Measurements from ENCODE around the gene EMP3. TPM values are rescaled to one million over a fixed set of nuclear protein-coding genes. Genes with fewer than 3 reads are reported as not detected.

Gene EMP3
- total and polyA plus RNA-seq, 9 of the 15 experiments (the other 6 are each of a cell fraction or from before 2014, with no cell fraction given): 123 to 386 (median 296) TPM

DNA sequence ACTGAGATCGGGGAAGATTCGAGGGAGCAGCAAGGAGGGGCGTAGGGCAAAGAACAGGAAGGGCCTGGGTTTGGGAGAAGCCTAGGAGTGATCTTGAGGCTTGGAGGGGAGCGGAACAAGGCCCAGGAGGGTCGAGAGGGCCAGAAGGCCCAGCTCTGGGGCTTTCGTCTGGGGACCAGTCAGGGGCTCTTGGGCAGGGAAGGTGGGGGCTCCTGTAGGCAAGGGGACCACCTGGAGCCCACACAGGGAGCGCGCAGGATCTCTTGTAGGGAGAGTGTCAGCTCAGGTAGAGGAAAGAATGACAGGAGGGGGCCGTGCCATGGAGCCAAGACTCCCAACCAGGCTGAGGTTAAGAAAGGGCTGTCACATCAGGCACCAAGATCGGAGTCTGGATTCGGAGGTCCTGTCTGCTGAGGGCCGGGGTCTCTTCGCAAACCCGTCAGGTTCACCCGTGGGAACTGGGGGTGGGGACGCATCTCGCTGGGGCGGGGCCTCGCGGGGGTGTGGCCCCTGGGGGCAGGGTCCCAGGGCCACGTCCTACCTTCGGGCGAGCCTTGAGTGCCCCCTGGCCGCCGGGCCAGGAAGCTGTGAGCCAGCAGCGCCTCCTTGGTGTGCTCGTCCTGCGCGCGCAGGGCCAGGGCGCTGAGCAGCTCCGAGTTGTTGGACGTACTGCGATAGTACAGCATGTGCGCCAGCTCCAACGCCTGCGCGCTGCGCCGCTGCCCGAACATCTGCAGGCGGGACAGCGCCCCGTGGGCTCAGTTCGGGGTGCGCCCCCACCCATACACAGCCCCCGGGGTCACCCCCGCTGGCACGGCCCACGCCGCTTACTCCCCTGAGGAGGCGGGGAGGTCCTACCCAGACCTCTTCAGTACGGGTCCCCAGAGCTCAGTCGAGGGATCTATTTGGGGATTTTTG is 8.4 kb downstream of the EMP3 start (continued):
- TF ChIP-seq PHB2 (IDR thresholded peaks at IDR 0.05; ENCODE audit: low read depth) (peak; percentile 58), RBFOX2 (IDR thresholded peaks at IDR 0.05; ENCODE audit: low read depth, low read length) (peak; percentile 86), ZNF282 (CRISPR knock-in tag; IDR thresholded peaks at IDR 0.05) (0 out of 2 replicates have a peak, but pooled peaks have one; percentile 21), ELF2 (CRISPR knock-in tag; IDR thresholded peaks at IDR 0.05) (0 out of 2 replicates have a peak, but pooled peaks have one; percentile 50), ZNF79 (CRISPR knock-in tag; IDR thresholded peaks at IDR 0.05; ENCODE audit: low read depth) (no peak), SMAD4 (CRISPR knock-in tag; conservative IDR thresholded peaks at IDR 0.05) (peak; percentile 39), DPF2 (IDR thresholded peaks at IDR 0.05) (no peak; the same call in 1 of the 2 replicates), ESRRA (IDR thresholded peaks at IDR 0.05; ENCODE audit: borderline replicate concordance, low read depth) (peak; percentile 15), HMGN3 (IDR thresholded peaks at IDR 0.05; ENCODE audit: borderline replicate concordance, extremely low read depth, insufficient read length, low read depth, low read length) (peak; percentile 92), ZFPM2 (CRISPR knock-in tag; IDR thresholded peaks at IDR 0.05) (0 out of 2 replicates have a peak, but pooled peaks have one; percentile 4), MECOM (CRISPR knock-in tag; IDR thresholded peaks at IDR 0.05) (no peak), ZNF263 (CRISPR knock-in tag; IDR thresholded peaks at IDR 0.05; ENCODE audit: borderline replicate concordance) (0 out of 2 replicates have a peak, but pooled peaks have one; percentile 40), SOX6 (IDR thresholded peaks at IDR 0.05) (0 out of 2 replicates have a peak, but pooled peaks have one; percentile 21), RFX7 (CRISPR knock-in tag; IDR thresholded peaks at IDR 0.05) (0 out of 2 replicates have a peak, but pooled peaks have one; percentile 60), TRIM24 (IDR thresholded peaks at IDR 0.05) (peak in 1 of 2 experiments; percentile 24; a peak in 1 of 4 replicates), ETV1 (tag; conservative IDR thresholded peaks at IDR 0.05; ENCODE audit: low read depth) (0 out of 2 replicates have a peak, but pooled peaks have one; percentile 21)
- TF ChIP-seq, protein P1, sequence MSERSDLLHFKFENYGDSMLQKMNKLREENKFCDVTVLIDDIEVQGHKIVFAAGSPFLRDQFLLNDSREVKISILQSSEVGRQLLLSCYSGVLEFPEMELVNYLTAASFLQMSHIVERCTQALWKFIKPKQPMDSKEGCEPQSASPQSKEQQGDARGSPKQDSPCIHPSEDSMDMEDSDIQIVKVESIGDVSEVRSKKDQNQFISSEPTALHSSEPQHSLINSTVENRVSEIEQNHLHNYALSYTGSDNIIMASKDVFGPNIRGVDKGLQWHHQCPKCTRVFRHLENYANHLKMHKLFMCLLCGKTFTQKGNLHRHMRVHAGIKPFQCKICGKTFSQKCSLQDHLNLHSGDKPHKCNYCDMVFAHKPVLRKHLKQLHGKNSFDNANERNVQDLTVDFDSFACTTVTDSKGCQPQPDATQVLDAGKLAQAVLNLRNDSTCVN (CRISPR knock-in tag; IDR thresholded peaks at IDR 0.05): 0 out of 2 replicates have a peak, but pooled peaks have one; percentile 59
- TF ChIP-seq, protein P2, sequence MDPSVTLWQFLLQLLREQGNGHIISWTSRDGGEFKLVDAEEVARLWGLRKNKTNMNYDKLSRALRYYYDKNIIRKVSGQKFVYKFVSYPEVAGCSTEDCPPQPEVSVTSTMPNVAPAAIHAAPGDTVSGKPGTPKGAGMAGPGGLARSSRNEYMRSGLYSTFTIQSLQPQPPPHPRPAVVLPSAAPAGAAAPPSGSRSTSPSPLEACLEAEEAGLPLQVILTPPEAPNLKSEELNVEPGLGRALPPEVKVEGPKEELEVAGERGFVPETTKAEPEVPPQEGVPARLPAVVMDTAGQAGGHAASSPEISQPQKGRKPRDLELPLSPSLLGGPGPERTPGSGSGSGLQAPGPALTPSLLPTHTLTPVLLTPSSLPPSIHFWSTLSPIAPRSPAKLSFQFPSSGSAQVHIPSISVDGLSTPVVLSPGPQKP (CRISPR knock-in tag; IDR thresholded peaks at IDR 0.05): no peak
- TF ChIP-seq, protein P3, sequence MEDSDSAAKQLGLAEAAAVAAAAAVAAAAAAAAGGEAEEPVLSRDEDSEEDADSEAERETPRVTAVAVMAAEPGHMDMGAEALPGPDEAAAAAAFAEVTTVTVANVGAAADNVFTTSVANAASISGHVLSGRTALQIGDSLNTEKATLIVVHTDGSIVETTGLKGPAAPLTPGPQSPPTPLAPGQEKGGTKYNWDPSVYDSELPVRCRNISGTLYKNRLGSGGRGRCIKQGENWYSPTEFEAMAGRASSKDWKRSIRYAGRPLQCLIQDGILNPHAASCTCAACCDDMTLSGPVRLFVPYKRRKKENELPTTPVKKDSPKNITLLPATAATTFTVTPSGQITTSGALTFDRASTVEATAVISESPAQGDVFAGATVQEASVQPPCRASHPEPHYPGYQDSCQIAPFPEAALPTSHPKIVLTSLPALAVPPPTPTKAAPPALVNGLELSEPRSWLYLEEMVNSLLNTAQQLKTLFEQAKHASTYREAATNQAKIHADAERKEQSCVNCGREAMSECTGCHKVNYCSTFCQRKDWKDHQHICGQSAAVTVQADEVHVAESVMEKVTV (CRISPR knock-in tag; IDR thresholded peaks at IDR 0.05): peak; percentile 97
- TF ChIP-seq, protein P4, sequence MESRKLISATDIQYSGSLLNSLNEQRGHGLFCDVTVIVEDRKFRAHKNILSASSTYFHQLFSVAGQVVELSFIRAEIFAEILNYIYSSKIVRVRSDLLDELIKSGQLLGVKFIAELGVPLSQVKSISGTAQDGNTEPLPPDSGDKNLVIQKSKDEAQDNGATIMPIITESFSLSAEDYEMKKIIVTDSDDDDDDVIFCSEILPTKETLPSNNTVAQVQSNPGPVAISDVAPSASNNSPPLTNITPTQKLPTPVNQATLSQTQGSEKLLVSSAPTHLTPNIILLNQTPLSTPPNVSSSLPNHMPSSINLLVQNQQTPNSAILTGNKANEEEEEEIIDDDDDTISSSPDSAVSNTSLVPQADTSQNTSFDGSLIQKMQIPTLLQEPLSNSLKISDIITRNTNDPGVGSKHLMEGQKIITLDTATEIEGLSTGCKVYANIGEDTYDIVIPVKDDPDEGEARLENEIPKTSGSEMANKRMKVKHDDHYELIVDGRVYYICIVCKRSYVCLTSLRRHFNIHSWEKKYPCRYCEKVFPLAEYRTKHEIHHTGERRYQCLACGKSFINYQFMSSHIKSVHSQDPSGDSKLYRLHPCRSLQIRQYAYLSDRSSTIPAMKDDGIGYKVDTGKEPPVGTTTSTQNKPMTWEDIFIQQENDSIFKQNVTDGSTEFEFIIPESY (CRISPR knock-in tag; IDR thresholded peaks at IDR 0.05): 0 out of 2 replicates have a peak, but pooled peaks have one; percentile 52
- TF ChIP-seq, protein P5, sequence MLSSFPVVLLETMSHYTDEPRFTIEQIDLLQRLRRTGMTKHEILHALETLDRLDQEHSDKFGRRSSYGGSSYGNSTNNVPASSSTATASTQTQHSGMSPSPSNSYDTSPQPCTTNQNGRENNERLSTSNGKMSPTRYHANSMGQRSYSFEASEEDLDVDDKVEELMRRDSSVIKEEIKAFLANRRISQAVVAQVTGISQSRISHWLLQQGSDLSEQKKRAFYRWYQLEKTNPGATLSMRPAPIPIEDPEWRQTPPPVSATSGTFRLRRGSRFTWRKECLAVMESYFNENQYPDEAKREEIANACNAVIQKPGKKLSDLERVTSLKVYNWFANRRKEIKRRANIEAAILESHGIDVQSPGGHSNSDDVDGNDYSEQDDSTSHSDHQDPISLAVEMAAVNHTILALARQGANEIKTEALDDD (IDR thresholded peaks at IDR 0.05): no peak

Data from K562 (cell line).